Thyroid gland (tissue), 4 donors: ENCODE results near the gene DNAH8.

Experiments used
- CTCF ChIP-seq, 6 experiments: fragments of 200-600 bp in 3 of 6; fragments of 450-650 bp in 3 of 6; sonication (generic) in 3 of 6; IDR thresholded peaks; one replicate each; pipeline ENCODE4 v1.5.1; 2016 to 2019; ENCODE audit warnings: antibody characterized with exemption in 6 of 6, mild to moderate bottlenecking in 2 of 6, inconsistent platforms in 1 of 6, moderate library complexity in 1 of 6
- POLR2A ChIP-seq, 2 donors: fragments of 450-650 bp; IDR thresholded peaks; one replicate each; pipeline ENCODE4 v1.6.1; 2017; ENCODE audit warnings: antibody characterized with exemption in 2 of 2, mild to moderate bottlenecking in 2 of 2, moderate library complexity in 1 of 2

- TF ChIP-seq CTCF (IDR thresholded peaks at IDR 0.05) (no peak), POLR2A (IDR thresholded peaks at IDR 0.05) (no peak)
Measured at GRCh38 chr6:39044181-39044580, 329.1 kb downstream of the DNAH8 start.
